Smooth muscle cell (in vitro differentiated cells): ENCODE results near the gene CD46. TPM values are rescaled to one million over a fixed set of nuclear protein-coding genes. Genes with fewer than 3 reads are reported as not detected.

ENCODE experiments used
- DNase-seq: peaks from one replicate; lab custom pipeline; 2025; ENCODE audit not compliant: unreplicated experiment; lab: John Stamatoyannopoulos, UW
- H2AFZ ChIP-seq: fragments of 200-600 bp; sonication (generic); 2 replicates; pipeline ENCODE4 v1.6.0; 2016; ENCODE audit warnings: antibody characterized with exemption, low read depth, mild to moderate bottlenecking
- H3F3A ChIP-seq: fragments of 200-600 bp; sonication (generic); 2 replicates; pipeline ENCODE4 v1.6.0; 2017; ENCODE audit warnings: antibody characterized with exemption, low read depth
- H3K27ac ChIP-seq: fragments of 200-600 bp; sonication (generic); 2 replicates; pipeline ENCODE4 v1.5.1; 2016; ENCODE audit warnings: low read depth, mild to moderate bottlenecking
- H3K27me3 ChIP-seq: fragments of 200-600 bp; sonication (generic); 2 replicates; pipeline ENCODE4 v1.6.1; 2016; ENCODE audit warnings: low read depth, mild to moderate bottlenecking
- H3K36me3 ChIP-seq: fragments of 200-600 bp; sonication (generic); 2 replicates; pipeline ENCODE4 v1.5.1; 2016; ENCODE audit warnings: low read depth
- H3K4me1 ChIP-seq: fragments of 200-600 bp; sonication (generic); 2 replicates; pipeline ENCODE4 v1.5.1; 2016; ENCODE audit warnings: low read depth
- H3K4me2 ChIP-seq: fragments of 200-600 bp; sonication (generic); 2 replicates; pipeline ENCODE4 v1.6.0; 2016; ENCODE audit warnings: mild to moderate bottlenecking
- H3K4me3 ChIP-seq: fragments of 200-600 bp; sonication (generic); 2 replicates; pipeline ENCODE4 v1.5.1; 2016; ENCODE audit warnings: mild to moderate bottlenecking
- H3K79me2 ChIP-seq: fragments of 200-600 bp; sonication (generic); 2 replicates; pipeline ENCODE4 v1.6.0; 2016; ENCODE audit warnings: low read depth, mild to moderate bottlenecking
- H3K9ac ChIP-seq: fragments of 200-600 bp; sonication (generic); 2 replicates; pipeline ENCODE4 v1.6.0; 2016; ENCODE audit warnings: low read depth
- H3K9me3 ChIP-seq: fragments of 200-600 bp; sonication (generic); replicated peaks from 2 replicates; pipeline ENCODE4 v1.5.1; 2016; ENCODE audit warnings: low read depth
- H4K20me1 ChIP-seq: fragments of 200-600 bp; sonication (generic); 2 replicates; pipeline ENCODE4 v1.6.0; 2016; ENCODE audit warnings: low read depth
- WGBS: methylation state at CpG from one replicate; pipeline ENCODE4 v1.1.7; 2016; ENCODE audit warnings: low lambda C conversion rate; 5-methylcytosine and 5-hydroxymethylcytosine counted together
- polyA plus RNA-seq: library from polyadenylated mRNA; unstranded; fragments of >200 nt; fragmentation: Nextera tagmentation; extraction: Ambion mirVana; gene quantifications from 2 replicates; pipeline ENCODE4 v1.2.1, GENCODE V29; 2016
- total RNA-seq: library from RNA; depleted of rRNA; stranded (reverse); fragments of >200 nt; gene quantifications from 2 replicates; pipeline ENCODE4 v1.2.3, GENCODE V29; 2014
- TF ChIP-seq, protein P1 (sequence below): fragments of 200-600 bp; sonication (generic); IDR thresholded peaks from 2 replicates; pipeline ENCODE4 v1.5.1; 2017; ENCODE audit warnings: borderline replicate concordance, mild to moderate bottlenecking, antibody characterized with exemption; ENCODE audit not compliant: insufficient read depth, poor library complexity, severe bottlenecking

CD46 gene
- total and polyA plus RNA-seq, 2 experiments from 2014 or later, result 117 to 234 TPM

- TF ChIP-seq, protein P1, sequence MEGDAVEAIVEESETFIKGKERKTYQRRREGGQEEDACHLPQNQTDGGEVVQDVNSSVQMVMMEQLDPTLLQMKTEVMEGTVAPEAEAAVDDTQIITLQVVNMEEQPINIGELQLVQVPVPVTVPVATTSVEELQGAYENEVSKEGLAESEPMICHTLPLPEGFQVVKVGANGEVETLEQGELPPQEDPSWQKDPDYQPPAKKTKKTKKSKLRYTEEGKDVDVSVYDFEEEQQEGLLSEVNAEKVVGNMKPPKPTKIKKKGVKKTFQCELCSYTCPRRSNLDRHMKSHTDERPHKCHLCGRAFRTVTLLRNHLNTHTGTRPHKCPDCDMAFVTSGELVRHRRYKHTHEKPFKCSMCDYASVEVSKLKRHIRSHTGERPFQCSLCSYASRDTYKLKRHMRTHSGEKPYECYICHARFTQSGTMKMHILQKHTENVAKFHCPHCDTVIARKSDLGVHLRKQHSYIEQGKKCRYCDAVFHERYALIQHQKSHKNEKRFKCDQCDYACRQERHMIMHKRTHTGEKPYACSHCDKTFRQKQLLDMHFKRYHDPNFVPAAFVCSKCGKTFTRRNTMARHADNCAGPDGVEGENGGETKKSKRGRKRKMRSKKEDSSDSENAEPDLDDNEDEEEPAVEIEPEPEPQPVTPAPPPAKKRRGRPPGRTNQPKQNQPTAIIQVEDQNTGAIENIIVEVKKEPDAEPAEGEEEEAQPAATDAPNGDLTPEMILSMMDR, result no peak
- no peaks in the 10 kb centered on the region for H3F3A ChIP-seq
- no peaks in the 10 kb centered on the region for H3K27me3 ChIP-seq
- H4K20me1 ChIP-seq, result no peaks in the 10 kb centered on the region
- no peak overlapping the region for H3K4me3 ChIP-seq
- no peaks in the 10 kb centered on the region for H3K9me3 ChIP-seq
- H3K27ac ChIP-seq, result no peak overlapping the region
- 93% methylated on average over 6 of the region's 6 CpGs for WGBS
- no peaks in the 10 kb centered on the region for H3K36me3 ChIP-seq
- H3K4me1 ChIP-seq, result peaks cover 5% of the 10 kb centered on the region
- H2AFZ ChIP-seq, result no peak overlapping the region
- no peak overlapping the region for H3K9ac ChIP-seq
- H3K79me2 ChIP-seq, result no peaks in the 10 kb centered on the region
- no peak for DNase-seq
- H3K4me2 ChIP-seq, result no peak overlapping the region
These were observed 48.3 kb downstream of the CD46 start for GRCh38 chr1:207799989-207800648.

GRCh38 chr1:207801819-207802218, 50.0 kb downstream of the CD46 start:
- no peak overlapping the region for H2AFZ ChIP-seq
- H3K4me2 ChIP-seq, result no peak overlapping the region
- TF ChIP-seq, protein P1, result no peak
- H3K9ac ChIP-seq, result no peak overlapping the region
- H3K4me3 ChIP-seq, result no peak overlapping the region
- no peak for DNase-seq
- 95% methylated on average over 12 of the region's 12 CpGs for WGBS
- no peaks in the 10 kb centered on the region for H3K27me3 ChIP-seq
- H3K36me3 ChIP-seq, result no peaks in the 10 kb centered on the region
- H4K20me1 ChIP-seq, result no peaks in the 10 kb centered on the region
- no peaks in the 10 kb centered on the region for H3K9me3 ChIP-seq
- no peaks in the 10 kb centered on the region for H3F3A ChIP-seq
- peaks cover 10% of the 10 kb centered on the region for H3K4me1 ChIP-seq
- no peaks in the 10 kb centered on the region for H3K79me2 ChIP-seq
- H3K27ac ChIP-seq, result no peak overlapping the region

GRCh38 chr1:207803678-207804077, 51.8 kb downstream of the CD46 start:
- no peak for DNase-seq
- H3K36me3 ChIP-seq, result no peaks in the 10 kb centered on the region
- H3K27ac ChIP-seq, result no peak overlapping the region
- no peaks in the 10 kb centered on the region for H4K20me1 ChIP-seq
- H2AFZ ChIP-seq, result no peak overlapping the region
- no peak overlapping the region for H3K9ac ChIP-seq
- no peak overlapping the region for H3K4me3 ChIP-seq
- H3K79me2 ChIP-seq, result no peaks in the 10 kb centered on the region
- TF ChIP-seq, protein P1, result no peak
- peaks cover 7% of the 10 kb centered on the region for H3K4me1 ChIP-seq
- H3K27me3 ChIP-seq, result no peaks in the 10 kb centered on the region
- WGBS, result 89% methylated on average over 9 of the region's 9 CpGs
- no peaks in the 10 kb centered on the region for H3F3A ChIP-seq
- H3K4me2 ChIP-seq, result no peak overlapping the region
- no peaks in the 10 kb centered on the region for H3K9me3 ChIP-seq
